ENCODE results near the gene CNGA3. TPM values are rescaled to one million over a fixed set of nuclear protein-coding genes. Genes with fewer than 3 reads are reported as not detected.
A peak's percentile ranks its signal among the peaks of the same experiment; 100 is the strongest.
"Not testable (repeated sequence)": the region's sequence is repeated elsewhere in the genome, so short reads cannot be mapped to it uniquely, and the experiment has no call there.

CNGA3 gene
- total RNA-seq, 1 experiment from 2014 or later, result 0.10 TPM

GRCh38 chr2:98313492-98314250 lies 32.6 kb upstream of the CNGA3 start:
- Histone ChIP-seq H3K27me3 (ENCODE audit: control insufficient read depth, insufficient read depth, low read length) (no peaks in the 10 kb centered on the region), H3K36me3 (replicated peaks; ENCODE audit: control insufficient read depth, insufficient read depth, low read length) (no peaks in the 10 kb centered on the region), H3K4me3 (ENCODE audit: insufficient read depth, low read depth, low read length) (no peak overlapping the region)
- DNase-seq, result no peak

GRCh38 chr2:98314251-98314650 lies 32.0 kb upstream of the CNGA3 start:
- DNase-seq, result no peak
- no peaks in the 10 kb centered on the region for H3K36me3 ChIP-seq (replicated peaks; ENCODE audit: control insufficient read depth, insufficient read depth, low read length)
- H3K27me3 ChIP-seq (ENCODE audit: control insufficient read depth, insufficient read depth, low read length), result no peaks in the 10 kb centered on the region
- no peak overlapping the region for H3K4me3 ChIP-seq (ENCODE audit: insufficient read depth, low read depth, low read length)

GRCh38 chr2:98315957-98316356 lies 30.3 kb upstream of the CNGA3 start:
- DNase-seq, result no peak
- H3K4me3 ChIP-seq (ENCODE audit: insufficient read depth, low read depth, low read length), result no peak overlapping the region
- no peaks in the 10 kb centered on the region for H3K27me3 ChIP-seq (ENCODE audit: control insufficient read depth, insufficient read depth, low read length)
- H3K36me3 ChIP-seq (replicated peaks; ENCODE audit: control insufficient read depth, insufficient read depth, low read length), result no peaks in the 10 kb centered on the region

GRCh38 chr2:98317214-98317613 lies 29.0 kb upstream of the CNGA3 start:
- Histone ChIP-seq H3K4me3 (ENCODE audit: insufficient read depth, low read depth, low read length) (no peak overlapping the region), H3K36me3 (replicated peaks; ENCODE audit: control insufficient read depth, insufficient read depth, low read length) (no peaks in the 10 kb centered on the region), H3K27me3 (ENCODE audit: control insufficient read depth, insufficient read depth, low read length) (no peaks in the 10 kb centered on the region)
- no peak for DNase-seq

- H3K4me3 ChIP-seq (ENCODE audit: insufficient read depth, low read depth, low read length); H3K36me3 ChIP-seq (replicated peaks; ENCODE audit: control insufficient read depth, insufficient read depth, low read length); H3K27me3 ChIP-seq (ENCODE audit: control insufficient read depth, insufficient read depth, low read length); DNase-seq: not testable (repeated sequence)
Measured at GRCh38 chr2:98320171-98320570, 26.1 kb upstream of the CNGA3 start.

GRCh38 chr2:98324181-98324580 lies 22.1 kb upstream of the CNGA3 start:
- Histone ChIP-seq H3K27me3 (ENCODE audit: control insufficient read depth, insufficient read depth, low read length) (no peaks in the 10 kb centered on the region), H3K36me3 (replicated peaks; ENCODE audit: control insufficient read depth, insufficient read depth, low read length) (no peaks in the 10 kb centered on the region), H3K4me3 (ENCODE audit: insufficient read depth, low read depth, low read length) (no peak overlapping the region)
- no peak for DNase-seq

- no peak overlapping the region for H3K4me3 ChIP-seq (ENCODE audit: insufficient read depth, low read depth, low read length)
- DNase-seq, result no peak
- H3K27me3 ChIP-seq (ENCODE audit: control insufficient read depth, insufficient read depth, low read length), result no peaks in the 10 kb centered on the region
- H3K36me3 ChIP-seq (replicated peaks; ENCODE audit: control insufficient read depth, insufficient read depth, low read length), result no peaks in the 10 kb centered on the region
Measured at GRCh38 chr2:98327776-98328175, 18.5 kb upstream of the CNGA3 start.

GRCh38 chr2:98329549-98329948 lies 16.7 kb upstream of the CNGA3 start:
- no peak overlapping the region for H3K4me3 ChIP-seq (ENCODE audit: insufficient read depth, low read depth, low read length)
- no peak for DNase-seq

GRCh38 chr2:98332989-98333388 lies 13.3 kb upstream of the CNGA3 start:
- no peaks in the 10 kb centered on the region for H3K36me3 ChIP-seq (replicated peaks; ENCODE audit: control insufficient read depth, insufficient read depth, low read length)
- no peak for DNase-seq
- H3K4me3 ChIP-seq (ENCODE audit: insufficient read depth, low read depth, low read length), result no peak overlapping the region
- peaks cover 6% of the 10 kb centered on the region for H3K27me3 ChIP-seq (ENCODE audit: control insufficient read depth, insufficient read depth, low read length)

More at GRCh38 chr2:98329549-98329948, 16.7 kb upstream of the CNGA3 start:
- H3K27me3 ChIP-seq (ENCODE audit: control insufficient read depth, insufficient read depth, low read length), result peaks cover 3% of the 10 kb centered on the region
- no peaks in the 10 kb centered on the region for H3K36me3 ChIP-seq (replicated peaks; ENCODE audit: control insufficient read depth, insufficient read depth, low read length)

GRCh38 chr2:98333922-98334321 lies 12.3 kb upstream of the CNGA3 start:
- DNase-seq, result no peak
- Histone ChIP-seq H3K36me3 (replicated peaks; ENCODE audit: control insufficient read depth, insufficient read depth, low read length) (no peaks in the 10 kb centered on the region), H3K4me3 (ENCODE audit: insufficient read depth, low read depth, low read length) (no peak overlapping the region), H3K27me3 (ENCODE audit: control insufficient read depth, insufficient read depth, low read length) (peaks cover 6% of the 10 kb centered on the region)

- peak; percentile 54 for DNase-seq
- no peak overlapping the region for H3K4me3 ChIP-seq (ENCODE audit: insufficient read depth, low read depth, low read length)
- peaks cover 6% of the 10 kb centered on the region for H3K27me3 ChIP-seq (ENCODE audit: control insufficient read depth, insufficient read depth, low read length)
- H3K36me3 ChIP-seq (replicated peaks; ENCODE audit: control insufficient read depth, insufficient read depth, low read length), result no peaks in the 10 kb centered on the region
Measured at GRCh38 chr2:98334439-98335078, 11.7 kb upstream of the CNGA3 start.

- Histone ChIP-seq H3K36me3 (replicated peaks; ENCODE audit: control insufficient read depth, insufficient read depth, low read length) (no peaks in the 10 kb centered on the region), H3K27me3 (ENCODE audit: control insufficient read depth, insufficient read depth, low read length) (peaks cover 6% of the 10 kb centered on the region), H3K4me3 (ENCODE audit: insufficient read depth, low read depth, low read length) (no peak overlapping the region)
- no peak for DNase-seq
Measured at GRCh38 chr2:98335271-98335670, 11.0 kb upstream of the CNGA3 start.

- Histone ChIP-seq H3K27me3 (ENCODE audit: control insufficient read depth, insufficient read depth, low read length) (peaks cover 31% of the 10 kb centered on the region), H3K36me3 (replicated peaks; ENCODE audit: control insufficient read depth, insufficient read depth, low read length) (no peaks in the 10 kb centered on the region), H3K4me3 (ENCODE audit: insufficient read depth, low read depth, low read length) (no peak overlapping the region)
- no peak for DNase-seq
Measured at GRCh38 chr2:98341241-98341640, 5.0 kb upstream of the CNGA3 start.

GRCh38 chr2:98343285-98343684 lies 3.0 kb upstream of the CNGA3 start:
- no peak for DNase-seq
- H3K4me3 ChIP-seq (ENCODE audit: insufficient read depth, low read depth, low read length), result no peak overlapping the region
- peaks cover 52% of the 10 kb centered on the region for H3K27me3 ChIP-seq (ENCODE audit: control insufficient read depth, insufficient read depth, low read length)
- no peaks in the 10 kb centered on the region for H3K36me3 ChIP-seq (replicated peaks; ENCODE audit: control insufficient read depth, insufficient read depth, low read length)

- H3K4me3 ChIP-seq (ENCODE audit: insufficient read depth, low read depth, low read length), result peak overlapping the region; percentile 34; the same call in 1 of the 2 replicates
- peaks cover 66% of the 10 kb centered on the region for H3K27me3 ChIP-seq (ENCODE audit: control insufficient read depth, insufficient read depth, low read length)
- H3K36me3 ChIP-seq (replicated peaks; ENCODE audit: control insufficient read depth, insufficient read depth, low read length), result no peaks in the 10 kb centered on the region
- DNase-seq, result peak; percentile 80
Measured at GRCh38 chr2:98347298-98348065, 1.2 kb downstream of the CNGA3 start.
